OCI-LY3 (cell line): ENCODE results near the gene PIP5K1A.

Source experiments
- EZH2phosphoT487 ChIP-seq: fragments of 200-600 bp; shearing (Covaris generic); IDR thresholded peaks from 2 replicates; pipeline ENCODE4 v1.6.1; 2018; ENCODE audit warnings: antibody characterized with exemption, mixed run types, low read depth
- TF ChIP-seq, protein P1 (sequence below): fragments of 200-600, 300-600 bp; sonication (generic); IDR thresholded peaks from 2 replicates; pipeline ENCODE4 v1.5.1; 2014; ENCODE audit warnings: antibody characterized with exemption, low read length, low read depth

DNA sequence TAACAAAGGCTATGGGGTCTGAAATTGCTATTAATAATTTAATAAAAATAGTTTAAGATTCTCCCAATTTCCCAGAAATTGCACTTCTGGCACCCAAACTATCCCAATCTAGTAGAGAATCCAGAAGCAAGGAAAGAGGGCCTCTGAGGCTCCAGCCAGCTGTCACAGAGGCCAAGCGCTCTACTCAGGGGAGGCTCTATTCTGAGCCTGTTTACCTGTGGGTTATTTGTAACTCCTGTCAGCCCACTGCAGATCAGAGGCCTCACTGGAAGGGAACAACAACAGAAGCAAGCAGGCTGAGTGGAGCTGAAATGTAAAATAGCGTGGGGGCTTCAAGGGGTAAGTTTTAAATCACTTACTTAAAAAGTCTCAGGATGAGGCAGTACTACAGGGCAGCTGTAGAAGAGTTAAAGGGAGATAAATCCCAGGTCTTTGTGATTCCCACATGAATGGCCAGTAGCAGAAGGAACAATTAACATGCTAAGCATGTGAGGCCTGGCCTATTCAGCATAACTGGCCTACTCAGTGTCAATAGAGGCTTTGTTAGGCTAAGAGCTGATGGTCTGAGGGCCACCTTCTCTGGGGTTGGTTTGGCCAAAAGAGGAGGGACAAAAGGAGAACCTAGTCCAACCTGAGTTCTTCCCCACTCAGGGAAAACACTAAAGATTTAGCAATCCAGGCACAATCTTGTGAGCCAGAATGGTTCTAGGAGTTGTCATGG is 96.5 kb downstream of the PIP5K1A start:
- TF ChIP-seq, protein P1, sequence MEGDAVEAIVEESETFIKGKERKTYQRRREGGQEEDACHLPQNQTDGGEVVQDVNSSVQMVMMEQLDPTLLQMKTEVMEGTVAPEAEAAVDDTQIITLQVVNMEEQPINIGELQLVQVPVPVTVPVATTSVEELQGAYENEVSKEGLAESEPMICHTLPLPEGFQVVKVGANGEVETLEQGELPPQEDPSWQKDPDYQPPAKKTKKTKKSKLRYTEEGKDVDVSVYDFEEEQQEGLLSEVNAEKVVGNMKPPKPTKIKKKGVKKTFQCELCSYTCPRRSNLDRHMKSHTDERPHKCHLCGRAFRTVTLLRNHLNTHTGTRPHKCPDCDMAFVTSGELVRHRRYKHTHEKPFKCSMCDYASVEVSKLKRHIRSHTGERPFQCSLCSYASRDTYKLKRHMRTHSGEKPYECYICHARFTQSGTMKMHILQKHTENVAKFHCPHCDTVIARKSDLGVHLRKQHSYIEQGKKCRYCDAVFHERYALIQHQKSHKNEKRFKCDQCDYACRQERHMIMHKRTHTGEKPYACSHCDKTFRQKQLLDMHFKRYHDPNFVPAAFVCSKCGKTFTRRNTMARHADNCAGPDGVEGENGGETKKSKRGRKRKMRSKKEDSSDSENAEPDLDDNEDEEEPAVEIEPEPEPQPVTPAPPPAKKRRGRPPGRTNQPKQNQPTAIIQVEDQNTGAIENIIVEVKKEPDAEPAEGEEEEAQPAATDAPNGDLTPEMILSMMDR: no peak
- no peak for TF ChIP-seq EZH2phosphoT487
